ENCODE data around the gene ASS1. TPM values are rescaled to one million over a fixed set of nuclear protein-coding genes. Genes with fewer than 3 reads are reported as not detected.

ASS1 gene
- total and polyA plus RNA-seq, 2 donors (not counting 1 experiment from before 2014, with no cell fraction given): 0.30 to 0.44 TPM

DNA sequence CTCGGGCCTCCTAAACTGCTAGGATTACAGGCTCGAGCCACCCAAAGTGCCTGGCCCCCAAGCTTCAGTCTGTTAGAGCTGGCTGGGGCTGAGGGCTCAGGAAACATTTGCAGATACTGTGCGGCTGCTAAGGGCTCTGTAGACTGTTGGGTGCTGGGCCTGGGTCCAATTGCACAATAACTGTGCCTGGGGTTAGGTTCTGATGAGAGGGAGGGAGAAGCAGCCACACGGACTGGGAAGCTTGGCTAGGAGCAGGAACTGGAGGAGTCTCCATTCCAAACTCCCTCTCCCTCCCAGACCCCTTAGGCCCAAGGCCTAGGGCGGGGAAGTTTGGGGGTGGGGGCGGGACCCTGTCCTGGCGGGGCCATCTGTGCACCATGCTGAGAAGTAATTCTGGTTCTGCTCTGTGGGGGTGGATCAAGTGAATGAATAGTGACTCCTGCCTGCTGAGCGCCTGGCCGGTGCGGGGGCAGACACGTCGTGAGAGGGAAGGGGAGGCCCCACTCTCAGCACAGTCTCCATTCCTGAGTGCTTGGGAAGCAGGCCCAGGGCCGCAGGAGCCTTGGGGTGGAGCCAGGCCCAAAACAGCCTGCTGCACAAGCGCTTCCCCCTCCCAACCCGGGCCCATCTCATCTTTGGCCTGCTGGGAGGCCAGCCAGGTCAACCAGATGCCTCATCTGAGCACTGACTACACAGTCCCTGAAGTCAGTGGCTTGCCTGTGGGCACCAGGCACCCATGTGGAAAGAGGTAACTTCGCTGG lies 1.5 kb downstream of the ASS1 start:
- ChIA-PET CTCF (interaction anchor here (0.9 kb wide), 1 partner anchor 14 kb away, joined by 3 read pairs; no protein-coding TSS in a partner anchor), POLR2A (no interaction called here)
- DNase-seq: no peak
- no peak overlapping the region for H3K27ac Mint-ChIP-seq
- no peaks in the 10 kb centered on the region for H3K9me3 Mint-ChIP-seq (ENCODE audit: insufficient read depth)
- H3K4me2 ChIP-seq (replicated peaks; ENCODE audit: low read depth, low read length, poor library complexity, severe bottlenecking): no peak overlapping the region
- TF ChIP-seq, protein P1, sequence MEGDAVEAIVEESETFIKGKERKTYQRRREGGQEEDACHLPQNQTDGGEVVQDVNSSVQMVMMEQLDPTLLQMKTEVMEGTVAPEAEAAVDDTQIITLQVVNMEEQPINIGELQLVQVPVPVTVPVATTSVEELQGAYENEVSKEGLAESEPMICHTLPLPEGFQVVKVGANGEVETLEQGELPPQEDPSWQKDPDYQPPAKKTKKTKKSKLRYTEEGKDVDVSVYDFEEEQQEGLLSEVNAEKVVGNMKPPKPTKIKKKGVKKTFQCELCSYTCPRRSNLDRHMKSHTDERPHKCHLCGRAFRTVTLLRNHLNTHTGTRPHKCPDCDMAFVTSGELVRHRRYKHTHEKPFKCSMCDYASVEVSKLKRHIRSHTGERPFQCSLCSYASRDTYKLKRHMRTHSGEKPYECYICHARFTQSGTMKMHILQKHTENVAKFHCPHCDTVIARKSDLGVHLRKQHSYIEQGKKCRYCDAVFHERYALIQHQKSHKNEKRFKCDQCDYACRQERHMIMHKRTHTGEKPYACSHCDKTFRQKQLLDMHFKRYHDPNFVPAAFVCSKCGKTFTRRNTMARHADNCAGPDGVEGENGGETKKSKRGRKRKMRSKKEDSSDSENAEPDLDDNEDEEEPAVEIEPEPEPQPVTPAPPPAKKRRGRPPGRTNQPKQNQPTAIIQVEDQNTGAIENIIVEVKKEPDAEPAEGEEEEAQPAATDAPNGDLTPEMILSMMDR (IDR thresholded peaks at IDR 0.05): no peak
- TF ChIP-seq EZH2 (IDR thresholded peaks at IDR 0.05; ENCODE audit: borderline replicate concordance, insufficient read depth, low read depth, low read length, poor library complexity, severe bottlenecking): no peak
- H3K4me1 ChIP-seq (ENCODE audit: control insufficient read depth in 2 of 2, insufficient read depth in 2 of 2, low read length in 2 of 2): peaks cover 0 to 9% of the 10 kb centered on the region in 2 donors
- H3K36me3 ChIP-seq (replicated peaks in 1 of 2; ENCODE audit: control extremely low read depth in 1 of 2, control insufficient read depth in 1 of 2, extremely low read depth in 1 of 2, insufficient read depth in 2 of 2, low read length in 1 of 2): no peaks in the 10 kb centered on the region
- no peaks in the 10 kb centered on the region for H3K79me2 ChIP-seq (ENCODE audit: control insufficient read depth, insufficient read depth, low read length)
- peaks cover 0 to 11% (median 1%) of the 10 kb centered on the region in 3 donors for H3K9me3 ChIP-seq (ENCODE audit: control extremely low read depth in 1 of 3, control insufficient read depth in 2 of 3, insufficient read depth in 1 of 3, low read length in 2 of 3)
- ATAC-seq (ENCODE audit: low read depth): no peak
- H3K4me3 ChIP-seq (ENCODE audit: control extremely low read depth in 1 of 5, extremely low read depth in 1 of 5, insufficient read depth in 1 of 5, low read depth in 2 of 5, low read length in 4 of 5): no peak overlapping the region
- WGBS (ENCODE audit: insufficient coverage): 93% methylated on average over 12 of the region's 16 CpGs
- peaks cover 0 to 35% (median 7%) of the 10 kb centered on the region in 4 experiments for H3K27me3 ChIP-seq (replicated peaks in 1 of 4; ENCODE audit: control extremely low read depth in 1 of 4, control insufficient read depth in 3 of 4, insufficient read depth in 4 of 4, low read length in 3 of 4)
- intact Hi-C loops (cut with micrococcal nuclease): no loop called here
- H3K27me3 Mint-ChIP-seq: peaks cover 26% of the 10 kb centered on the region
- no peak overlapping the region for H2AFZ ChIP-seq (ENCODE audit: insufficient read depth, low read depth, low read length, poor library complexity, severe bottlenecking)
- H3K4me1 Mint-ChIP-seq: peaks cover 2% of the 10 kb centered on the region
- H4K20me1 ChIP-seq (ENCODE audit: control insufficient read depth, insufficient read depth, low read length, poor library complexity, severe bottlenecking): no peaks in the 10 kb centered on the region
- peak overlapping the region; percentile 49 for H3K4me3 Mint-ChIP-seq
- H3K9ac ChIP-seq (ENCODE audit: low read length): no peak overlapping the region
- no peak overlapping the region for H3K27ac ChIP-seq (ENCODE audit: low read length in 2 of 2)

DNA sequence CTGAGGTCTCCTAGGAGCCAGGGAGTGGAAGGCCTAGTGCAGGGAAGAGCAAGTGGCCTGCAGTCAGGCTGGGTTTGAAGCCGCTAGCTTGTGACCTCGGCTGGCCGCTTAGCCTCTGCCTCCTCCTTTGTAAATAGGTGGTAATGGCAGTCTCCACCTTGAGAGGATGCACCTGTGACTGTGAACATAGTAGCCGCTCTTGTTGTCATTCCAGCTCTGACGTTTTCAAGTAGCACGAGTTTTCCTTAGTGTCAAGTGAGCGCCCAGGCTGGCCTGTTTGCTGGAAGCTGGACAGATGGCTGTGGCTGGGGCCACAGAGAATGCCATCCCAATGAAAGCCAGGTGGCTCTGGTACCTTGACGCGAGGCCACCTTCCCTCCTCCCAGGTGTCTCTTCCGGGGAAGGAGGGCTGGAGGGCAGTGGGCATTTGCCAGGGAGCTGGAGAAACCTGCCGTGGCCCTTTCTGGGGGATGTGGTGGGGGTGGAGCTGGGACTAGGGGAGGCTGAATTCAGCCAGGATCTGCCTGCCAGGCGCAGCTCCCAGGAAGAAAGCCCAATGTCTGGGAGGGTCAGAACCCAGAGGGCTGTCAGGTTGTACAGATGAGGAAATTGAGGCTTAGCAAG lies 2.5 kb downstream of the ASS1 start:
- CTCF ChIA-PET: interaction anchor here (0.7 to 0.9 kb wide), 2 partner anchors 13 to 235 kb away, joined by 3 to 4 read pairs; no protein-coding TSS in a partner anchor
- H3K9ac ChIP-seq (ENCODE audit: low read length): no peak overlapping the region
- H3K27ac Mint-ChIP-seq: no peak overlapping the region

More for the DNA sequence above, 2.5 kb downstream of the ASS1 start:
- H3K4me3 ChIP-seq (ENCODE audit: control extremely low read depth in 1 of 5, extremely low read depth in 1 of 5, insufficient read depth in 1 of 5, low read depth in 2 of 5, low read length in 4 of 5): no peak overlapping the region
- H2AFZ ChIP-seq (ENCODE audit: insufficient read depth, low read depth, low read length, poor library complexity, severe bottlenecking): no peak overlapping the region
- TF ChIP-seq, protein P1 (IDR thresholded peaks at IDR 0.05): no peak
- no peak for TF ChIP-seq EZH2 (IDR thresholded peaks at IDR 0.05; ENCODE audit: borderline replicate concordance, insufficient read depth, low read depth, low read length, poor library complexity, severe bottlenecking)
- H3K36me3 ChIP-seq (replicated peaks in 1 of 2; ENCODE audit: control extremely low read depth in 1 of 2, control insufficient read depth in 1 of 2, extremely low read depth in 1 of 2, insufficient read depth in 2 of 2, low read length in 1 of 2): no peaks in the 10 kb centered on the region
- peaks cover 0 to 5% (median 0%) of the 10 kb centered on the region in 3 donors for H3K9me3 ChIP-seq (ENCODE audit: control extremely low read depth in 1 of 3, control insufficient read depth in 2 of 3, insufficient read depth in 1 of 3, low read length in 2 of 3)
- peaks cover 0 to 36% (median 7%) of the 10 kb centered on the region in 4 experiments for H3K27me3 ChIP-seq (replicated peaks in 1 of 4; ENCODE audit: control extremely low read depth in 1 of 4, control insufficient read depth in 3 of 4, insufficient read depth in 4 of 4, low read length in 3 of 4)
- POLR2A ChIA-PET: no interaction called here
- WGBS (ENCODE audit: insufficient coverage): 81% methylated on average over 12 of the region's 12 CpGs
- no peak overlapping the region for H3K4me2 ChIP-seq (replicated peaks; ENCODE audit: low read depth, low read length, poor library complexity, severe bottlenecking)
- Mint-ChIP-seq H3K4me3 (no peak overlapping the region), H3K4me1 (peaks cover 2% of the 10 kb centered on the region), H3K9me3 (ENCODE audit: insufficient read depth) (no peaks in the 10 kb centered on the region), H3K27me3 (peaks cover 23% of the 10 kb centered on the region)
- intact Hi-C loops (cut with micrococcal nuclease): no loop called here
- no peaks in the 10 kb centered on the region for H3K79me2 ChIP-seq (ENCODE audit: control insufficient read depth, insufficient read depth, low read length)
- peaks cover 0 to 9% of the 10 kb centered on the region in 2 donors for H3K4me1 ChIP-seq (ENCODE audit: control insufficient read depth in 2 of 2, insufficient read depth in 2 of 2, low read length in 2 of 2)
- no peak for ATAC-seq (ENCODE audit: low read depth)
- H4K20me1 ChIP-seq (ENCODE audit: control insufficient read depth, insufficient read depth, low read length, poor library complexity, severe bottlenecking): no peaks in the 10 kb centered on the region
- no peak overlapping the region for H3K27ac ChIP-seq (ENCODE audit: low read length in 2 of 2)
- no peak for DNase-seq
